HG03280 (cell line): ENCODE data around the gene KLK11.
"Not testable (repeated sequence)": the region's sequence is repeated elsewhere in the genome, so short reads cannot be mapped to it uniquely, and the experiment has no call there.

Experiments used
- ATAC-seq: cut with Tn5 transposase; IDR thresholded peaks from one replicate; pipeline ENCODE4 v1.9.1; 2021; ENCODE audit warnings: mild to moderate bottlenecking, moderate library complexity; ENCODE audit not compliant: unreplicated experiment

Gene KLK11

DNA sequence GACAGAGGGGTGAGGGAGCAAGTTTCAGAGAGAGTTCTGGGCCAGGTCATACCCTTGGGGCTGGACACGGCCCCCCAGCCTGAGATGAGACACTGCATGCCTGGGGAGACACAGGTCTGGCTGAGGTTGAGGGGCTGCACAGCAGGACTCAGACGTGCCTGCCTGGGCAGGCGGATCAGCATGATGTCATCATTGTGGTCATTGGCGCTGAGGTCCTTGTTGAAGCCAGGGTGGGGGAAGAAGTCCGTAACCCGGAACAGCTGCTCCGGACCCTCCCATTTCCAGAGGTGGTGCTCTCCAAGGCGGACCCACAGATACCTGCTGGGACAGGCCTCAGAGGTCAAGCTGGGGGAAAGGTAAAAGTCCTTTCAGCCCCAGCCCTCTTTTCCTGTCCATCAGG, 20.0 kb downstream of the KLK11 start:
- ATAC-seq = no peak

DNA sequence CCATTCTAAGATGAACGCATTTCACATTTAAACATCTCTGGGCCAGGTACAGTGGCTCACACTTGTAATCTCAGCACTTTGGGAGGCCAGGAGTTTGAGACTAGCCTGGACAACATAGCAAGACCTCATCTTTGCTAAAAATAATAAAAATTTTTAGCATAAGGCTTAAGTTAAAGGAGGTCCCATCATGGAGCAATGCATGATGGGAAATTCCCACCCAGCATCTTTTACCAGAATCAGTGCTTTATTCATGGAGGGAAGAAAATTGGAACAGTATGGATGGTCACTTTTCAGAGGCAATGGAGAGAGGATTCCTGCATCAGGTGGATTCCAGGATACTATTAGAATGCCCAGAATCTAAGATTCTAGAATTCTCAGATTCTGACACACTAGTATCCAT, 21.2 kb downstream of the KLK11 start:
- no peak for ATAC-seq

DNA sequence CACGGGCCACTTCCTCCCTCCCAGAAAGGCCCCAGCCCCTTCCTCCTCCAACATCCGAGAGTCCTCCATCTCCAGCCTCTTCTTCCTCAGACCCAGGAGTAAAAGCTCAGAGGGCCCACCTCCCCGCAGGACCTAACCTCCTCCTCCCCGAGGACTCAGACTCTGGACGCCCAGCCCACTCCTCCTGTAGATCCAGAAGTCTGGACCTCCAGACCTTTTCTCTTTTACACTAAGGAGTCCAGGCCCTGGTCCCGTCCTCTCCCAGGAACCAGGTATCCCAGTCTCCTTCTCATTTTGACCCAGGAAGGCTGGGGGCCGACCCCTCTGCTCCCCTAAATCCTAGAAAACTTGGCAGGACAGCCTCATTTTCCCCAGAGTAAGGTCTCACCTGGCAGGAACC, 23.1 kb downstream of the KLK11 start:
- no peak for ATAC-seq

DNA sequence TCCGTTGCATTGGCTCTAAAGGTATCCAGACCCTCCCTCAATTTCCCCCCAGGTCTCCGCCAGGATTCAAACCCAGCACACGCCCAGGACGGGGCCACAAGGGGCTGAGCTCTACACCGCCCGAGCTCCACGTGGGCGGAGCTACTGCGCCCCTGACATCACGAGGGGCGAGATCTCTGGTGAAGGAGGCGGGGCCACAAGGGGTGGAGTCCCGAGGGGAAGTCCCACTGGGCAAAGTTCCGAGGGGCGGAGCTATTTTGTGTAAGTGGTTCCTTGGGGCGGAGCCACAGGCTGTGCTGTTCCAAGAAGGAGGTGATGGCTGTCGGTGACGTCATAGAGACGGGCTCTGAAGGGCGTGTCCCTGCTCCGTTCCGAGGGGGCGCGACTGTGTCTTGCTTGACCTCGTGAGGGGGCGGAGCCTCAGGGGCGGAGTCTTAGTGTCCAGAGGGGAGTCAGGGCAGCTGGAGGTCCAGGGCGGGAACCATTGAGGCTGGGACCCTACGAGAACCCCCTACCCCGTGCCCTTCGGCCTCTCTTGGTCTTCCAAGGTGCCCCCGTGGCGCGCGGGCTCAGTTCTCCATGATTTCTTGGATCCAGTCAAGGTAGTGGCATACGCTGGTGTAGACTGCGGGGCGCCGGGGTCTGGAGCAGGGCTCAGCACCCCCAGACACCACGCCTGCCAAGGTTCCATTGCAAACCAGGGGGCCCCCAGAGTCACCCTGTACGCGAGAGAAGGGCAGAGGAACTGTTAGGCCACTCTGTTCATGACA, 23.7 kb downstream of the KLK11 start:
- no peak for ATAC-seq

DNA sequence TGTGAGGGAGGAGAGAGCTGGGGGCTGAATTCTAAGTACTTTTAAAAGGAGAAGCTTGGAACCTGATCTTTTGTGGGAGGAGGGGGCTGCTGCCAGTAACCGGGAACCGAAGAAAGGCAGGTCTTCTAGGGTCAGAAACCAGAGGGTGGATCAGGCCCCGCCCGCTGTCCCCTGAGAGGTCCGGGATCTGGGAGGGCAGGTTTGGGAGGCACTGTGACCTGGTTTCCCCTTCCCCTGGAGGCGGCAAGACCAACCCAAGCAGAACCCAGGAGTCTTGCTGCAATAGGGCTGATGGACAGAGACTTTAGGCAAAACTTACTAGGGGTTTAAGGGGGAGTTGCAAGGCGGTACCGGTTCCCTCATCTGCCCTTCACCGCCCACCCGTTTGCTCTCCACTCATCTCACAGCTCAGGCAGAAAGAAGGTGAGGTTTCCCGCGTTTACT, 24.3 kb downstream of the KLK11 start:
- ATAC-seq = no peak

DNA sequence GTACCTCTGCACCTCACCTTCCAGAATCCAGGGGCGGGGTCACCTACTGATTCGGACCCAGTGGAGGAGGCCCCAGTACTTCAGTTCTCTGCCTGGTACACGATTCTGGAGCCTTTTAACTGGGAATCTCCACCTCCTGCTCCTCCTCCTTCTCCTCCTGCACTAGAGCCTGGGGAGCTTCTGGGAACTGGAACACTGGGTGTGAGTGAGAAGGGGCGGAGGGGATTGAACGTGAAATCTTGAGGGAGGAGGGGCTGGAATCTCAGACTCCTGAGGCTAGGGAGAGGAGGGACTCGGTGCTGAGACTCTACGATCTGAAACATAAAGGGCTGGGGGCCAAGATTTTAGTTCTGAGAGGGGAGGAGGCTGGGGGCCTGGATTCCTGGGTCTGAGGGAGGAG, 24.9 kb downstream of the KLK11 start, which contains the start of gene KLK8:
KLK8 (minus strand) TSS at position 90 of the 400 bp plus-strand sequence. CDS start 437 bp downstream, outside the sequence.
- ATAC-seq = no peak

DNA sequence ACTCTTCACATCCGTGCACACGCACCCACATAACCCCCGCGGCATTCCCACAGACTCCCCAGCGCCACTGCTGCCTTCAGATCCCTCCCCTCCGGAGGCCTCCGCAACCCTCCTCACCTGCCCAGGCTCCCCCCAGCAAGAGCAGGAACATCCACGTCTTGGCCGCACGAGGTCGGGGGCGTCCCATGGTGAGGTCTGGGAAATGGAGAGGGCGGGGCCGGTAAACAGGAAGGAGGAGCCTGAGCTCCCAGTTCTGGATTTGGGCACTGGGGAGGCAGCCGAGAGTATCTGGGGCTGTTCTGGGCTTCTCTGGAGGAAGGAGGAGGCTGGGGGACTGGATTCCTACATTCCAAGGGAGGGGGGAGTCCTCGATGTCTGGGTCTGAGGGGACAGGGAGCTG, 25.4 kb downstream of the KLK11 start:
- no peak for ATAC-seq

DNA sequence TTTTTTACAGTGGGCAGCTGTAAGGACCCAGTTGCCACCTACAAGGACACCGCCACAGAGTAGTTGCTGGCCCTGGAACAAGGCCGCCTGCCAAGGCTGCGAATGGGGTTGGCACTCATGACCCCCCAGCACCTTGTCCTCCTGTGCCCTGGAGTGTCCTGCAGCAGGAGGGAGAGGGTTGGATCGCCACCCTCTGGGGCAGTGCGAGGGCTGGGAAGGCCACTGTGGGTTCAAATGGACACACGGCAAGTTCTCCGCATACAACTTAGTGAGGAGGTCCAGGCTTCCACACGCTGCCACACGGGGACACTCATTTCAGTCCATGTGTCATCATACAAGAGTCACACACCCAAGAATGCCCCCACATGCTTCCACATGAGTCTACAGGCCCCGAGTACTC, 26.0 kb downstream of the KLK11 start:
- no peak for ATAC-seq

DNA sequence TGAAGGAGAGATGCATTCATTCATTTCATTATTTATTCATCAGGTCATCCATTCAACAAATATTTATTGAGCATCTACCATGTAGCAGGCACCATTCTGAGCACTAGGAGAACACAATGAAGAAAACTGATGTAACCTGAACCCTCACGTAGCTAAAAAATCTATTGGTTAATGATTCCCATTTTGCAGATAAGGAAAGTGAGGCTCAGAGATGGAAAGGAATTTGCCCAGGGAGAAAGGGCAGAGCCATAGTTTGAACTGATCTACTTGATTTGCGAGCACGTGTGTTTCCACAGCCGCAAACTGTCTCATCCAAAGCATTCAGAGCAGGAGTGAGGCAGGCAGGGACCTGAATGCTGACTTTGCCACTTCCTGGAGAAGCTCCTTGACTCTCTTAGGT, 27.7 kb downstream of the KLK11 start:
- ATAC-seq = no peak

DNA sequence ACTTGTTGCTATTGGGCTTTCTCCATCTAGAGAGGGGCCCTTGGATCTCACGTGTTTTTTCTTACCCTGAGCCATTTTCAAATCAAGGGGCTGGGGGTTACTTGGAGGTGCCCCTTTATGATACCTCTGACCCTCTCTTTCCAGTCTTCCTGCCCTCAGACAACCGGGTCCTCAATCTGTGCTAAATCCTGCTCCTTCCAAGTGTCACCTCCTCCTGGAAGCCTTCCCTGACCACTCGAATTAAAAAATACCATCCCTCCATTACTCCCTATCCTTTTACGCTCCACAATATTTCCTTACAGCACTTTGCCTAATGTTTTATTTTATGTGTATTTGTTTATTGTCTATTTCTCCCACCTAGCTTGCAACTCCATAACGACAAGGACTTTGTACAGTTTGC, 28.4 kb downstream of the KLK11 start:
- no peak for ATAC-seq

DNA sequence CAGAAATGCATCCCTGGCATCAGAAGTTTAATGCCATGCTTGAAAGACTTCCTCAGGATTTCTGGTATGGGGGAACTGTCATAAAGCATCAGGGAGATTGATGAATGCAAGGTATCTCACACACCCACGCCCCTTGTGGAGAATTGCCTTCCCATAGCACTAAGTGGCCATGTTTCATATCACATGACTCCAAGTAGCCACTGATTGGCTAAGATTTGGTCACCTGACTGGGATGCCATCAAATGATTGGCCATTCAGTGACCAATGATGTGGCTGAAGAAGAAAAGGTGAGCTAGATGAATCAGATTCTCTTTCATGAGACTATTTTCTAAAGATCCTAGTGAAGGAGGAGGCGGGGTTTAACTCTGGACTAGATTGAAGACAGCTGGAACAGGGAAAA, 32.3 kb downstream of the KLK11 start:
- ATAC-seq = no peak

DNA sequence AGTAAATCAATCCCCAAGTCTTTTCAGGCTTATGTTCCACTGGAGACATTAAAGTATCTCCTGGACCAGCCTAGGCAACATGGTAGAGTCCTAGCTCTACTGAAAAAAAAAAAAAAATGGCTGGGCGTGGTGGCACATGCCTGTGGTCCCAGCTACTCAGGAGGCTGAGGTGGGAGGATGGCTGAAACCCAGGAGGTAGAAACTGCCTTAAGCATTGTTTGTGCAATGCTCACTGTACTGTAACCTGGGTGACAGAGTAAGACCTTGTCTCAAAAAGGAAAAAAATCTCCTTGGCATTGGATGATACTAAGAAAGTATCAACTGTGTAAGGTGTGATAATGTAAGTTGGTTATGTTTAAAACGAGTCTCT, 33.8 kb downstream of the KLK11 start:
- no peak for ATAC-seq

DNA sequence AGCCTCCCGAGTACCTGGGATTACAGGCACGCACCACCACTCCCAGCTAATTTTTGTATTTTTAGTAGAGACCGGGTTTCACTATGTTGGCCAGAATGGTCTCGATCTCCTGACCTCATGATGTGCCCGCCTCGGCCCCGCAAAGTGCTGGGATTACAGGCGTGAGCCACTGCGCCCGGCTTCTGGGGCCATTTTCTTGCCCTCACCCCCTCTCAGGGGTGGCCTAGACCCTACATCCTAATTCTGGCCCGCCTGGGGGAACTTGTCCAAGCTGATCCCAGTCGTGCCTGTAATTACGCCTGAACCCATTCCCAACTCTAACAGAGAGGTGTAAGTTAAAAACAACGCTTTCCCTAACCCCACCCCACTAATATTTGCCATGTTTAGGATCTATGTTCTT, 42.0 kb downstream of the KLK11 start:
- not testable (repeated sequence) for ATAC-seq

DNA sequence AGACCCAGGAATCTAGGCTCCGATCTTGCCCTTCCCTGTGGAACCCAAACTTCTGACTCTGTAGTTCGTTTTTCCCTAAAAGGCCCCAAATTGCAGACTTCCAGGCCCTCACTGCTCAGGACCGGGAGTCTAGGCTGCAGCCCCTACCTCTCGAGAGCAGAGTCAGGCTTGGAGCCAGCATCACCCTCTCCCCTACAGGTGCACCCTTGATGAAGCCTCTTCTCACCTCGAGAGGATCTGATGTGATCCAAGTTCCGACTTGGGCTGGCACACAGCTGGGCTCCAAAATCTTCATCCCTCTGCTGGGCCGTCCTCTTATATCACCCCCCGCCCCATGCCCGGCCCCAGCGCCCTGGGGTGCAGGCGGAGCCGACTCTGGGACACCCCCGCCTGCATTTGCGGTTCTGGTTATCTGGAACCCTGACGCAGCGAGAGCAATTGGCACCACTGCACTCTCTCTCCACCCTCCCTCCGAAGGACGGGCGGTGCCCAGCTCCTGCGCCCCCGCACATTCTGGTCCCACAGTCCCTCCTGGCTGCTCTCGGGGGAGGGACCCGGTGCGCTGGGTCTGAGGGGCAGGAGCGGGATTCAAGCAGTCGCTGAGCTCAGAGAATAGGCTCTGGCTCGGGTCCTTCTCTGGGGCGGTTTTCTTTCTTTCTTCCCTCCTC, 42.7 kb downstream of the KLK11 start, which contains the start of gene KLK7:
KLK7 (minus strand) TSS at position 293 of the 668 bp plus-strand sequence. CDS start 1,518 bp downstream, outside the sequence.
- ATAC-seq = no peak

DNA sequence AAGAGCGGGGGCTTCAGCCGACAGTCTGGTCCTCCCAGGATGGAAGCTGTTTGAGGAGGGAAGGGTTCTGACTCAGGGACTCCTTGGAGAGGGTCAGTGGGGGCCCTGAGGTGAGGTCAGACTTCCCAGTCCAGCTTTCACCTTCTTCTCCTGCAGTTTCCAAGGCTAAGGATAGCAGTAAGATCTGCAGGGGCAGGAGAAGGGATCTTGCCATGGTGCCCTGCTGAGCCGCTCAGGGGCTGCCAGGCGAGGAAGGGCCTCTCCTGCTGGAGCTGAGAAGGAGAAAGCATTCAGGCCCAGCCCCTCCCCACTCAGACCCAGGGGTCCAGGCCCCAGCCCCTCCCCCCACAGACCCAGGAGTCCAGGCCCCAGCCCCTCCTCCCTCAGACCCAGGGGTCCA, 44.2 kb downstream of the KLK11 start:
- no peak for ATAC-seq

DNA sequence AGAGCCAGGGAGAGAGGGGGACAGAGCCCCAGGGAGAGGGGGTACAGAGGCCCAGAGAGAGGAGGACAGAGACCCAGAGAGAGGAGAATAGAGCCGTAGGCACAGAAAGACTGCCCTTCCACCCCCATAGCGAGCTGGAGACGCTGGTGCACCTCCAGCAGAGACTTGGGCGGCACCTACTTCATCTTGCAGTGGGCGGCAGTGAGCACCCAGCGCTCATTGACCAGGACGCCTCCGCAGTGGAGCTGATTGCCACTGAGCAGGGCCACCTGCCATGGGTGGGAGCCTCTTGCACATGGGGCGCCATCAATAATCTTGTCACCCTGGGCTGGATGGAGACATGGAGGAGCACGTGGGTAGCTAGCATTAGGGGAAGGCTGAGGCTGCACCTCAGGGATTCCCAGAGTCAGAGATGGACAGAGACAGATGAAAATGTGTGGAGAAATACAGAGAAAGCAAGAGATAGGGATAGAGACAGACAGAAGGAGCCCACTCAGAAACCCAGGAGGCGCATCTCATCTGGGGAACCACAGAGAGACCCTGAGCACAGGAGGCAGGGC, 44.7 kb downstream of the KLK11 start:
- no peak for ATAC-seq

DNA sequence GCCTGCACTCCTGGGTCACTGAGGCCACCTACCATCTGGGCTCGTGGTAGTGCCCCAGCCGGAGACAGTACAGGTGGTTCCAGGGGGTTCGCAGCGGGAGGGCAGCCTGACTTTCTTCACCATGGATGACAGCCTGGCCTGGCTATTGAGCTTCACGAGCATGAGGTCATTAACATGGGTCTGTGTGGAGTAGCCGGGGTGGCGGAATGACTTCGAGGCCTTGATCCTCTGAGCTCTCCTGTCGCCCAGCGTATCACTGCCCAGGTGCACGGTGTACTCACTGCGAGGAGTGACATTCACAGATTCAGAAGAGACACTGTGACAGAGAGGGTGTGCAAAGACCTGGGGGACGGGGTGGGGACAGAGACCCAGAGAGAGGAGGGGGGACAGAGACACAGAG, 46.2 kb downstream of the KLK11 start:
- no peak for ATAC-seq

DNA sequence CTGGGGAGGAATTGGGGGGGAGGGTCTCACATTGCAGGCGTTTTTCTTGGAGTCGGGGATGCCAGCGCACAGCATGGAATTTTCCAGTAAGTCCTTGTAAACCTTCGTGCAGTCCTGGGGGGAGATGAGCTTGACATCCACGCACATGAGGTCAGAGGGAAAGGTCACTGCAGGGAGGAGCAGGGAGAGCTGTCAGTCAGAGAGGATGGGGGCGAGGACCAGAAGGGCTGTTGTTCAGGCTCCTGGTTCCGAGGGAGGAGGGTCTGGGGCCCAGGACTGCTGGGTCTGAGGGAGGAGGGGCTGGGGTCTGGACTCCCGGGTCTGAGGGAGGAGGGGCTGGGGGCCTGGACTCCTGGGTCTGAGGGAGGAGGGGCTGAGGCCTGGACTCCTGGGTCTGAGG, 46.7 kb downstream of the KLK11 start:
- no peak for ATAC-seq

DNA sequence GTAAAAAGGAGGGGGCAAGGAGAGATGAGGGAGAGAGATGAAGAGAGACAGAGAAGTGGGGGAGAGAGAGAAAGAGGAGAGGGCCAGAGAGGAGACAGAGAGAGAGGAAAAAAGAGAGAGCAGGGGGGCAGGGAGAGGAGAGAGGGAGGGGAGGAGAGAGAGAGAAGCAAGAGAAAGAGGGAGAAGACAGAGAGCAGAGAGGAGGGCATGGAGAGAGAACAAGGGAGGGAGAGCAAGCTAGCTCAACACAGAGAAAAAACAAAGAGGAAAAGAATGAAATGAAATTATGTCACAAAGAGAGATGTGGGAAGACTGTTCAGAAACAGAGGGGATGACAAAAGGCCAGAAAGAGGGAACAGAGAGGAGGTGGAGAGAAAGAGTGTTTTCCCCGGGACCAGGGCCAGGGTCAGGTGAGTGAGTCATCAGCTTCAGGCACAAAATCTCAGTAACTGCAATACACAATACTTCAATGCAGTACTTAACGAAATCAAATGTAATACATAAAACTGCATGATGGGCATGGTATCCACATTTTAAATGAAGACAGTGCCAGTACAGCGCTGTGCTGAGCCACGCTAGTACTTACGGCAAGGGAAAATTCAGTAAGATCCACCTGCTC, 47.5 kb downstream of the KLK11 start:
- no peak for ATAC-seq

DNA sequence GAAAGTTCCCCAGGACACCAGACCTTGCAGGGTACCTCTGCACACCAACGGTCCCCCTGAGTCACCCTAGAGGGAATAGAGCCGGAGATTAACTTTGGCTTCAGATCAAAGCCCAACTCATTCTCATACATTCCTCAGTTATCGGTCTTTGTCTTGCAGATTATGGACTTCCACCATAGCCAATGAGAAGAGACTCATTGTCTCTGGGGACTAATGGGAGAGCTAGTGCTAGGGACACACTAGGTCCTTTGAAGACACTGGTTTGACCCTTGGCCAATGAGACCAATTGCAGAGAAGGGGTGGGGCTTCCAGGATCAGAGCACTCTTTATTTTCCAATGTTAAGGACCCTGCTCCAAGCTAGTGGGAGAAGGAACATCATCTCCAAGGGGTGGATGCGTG, 48.8 kb downstream of the KLK11 start:
- ATAC-seq = no peak

DNA sequence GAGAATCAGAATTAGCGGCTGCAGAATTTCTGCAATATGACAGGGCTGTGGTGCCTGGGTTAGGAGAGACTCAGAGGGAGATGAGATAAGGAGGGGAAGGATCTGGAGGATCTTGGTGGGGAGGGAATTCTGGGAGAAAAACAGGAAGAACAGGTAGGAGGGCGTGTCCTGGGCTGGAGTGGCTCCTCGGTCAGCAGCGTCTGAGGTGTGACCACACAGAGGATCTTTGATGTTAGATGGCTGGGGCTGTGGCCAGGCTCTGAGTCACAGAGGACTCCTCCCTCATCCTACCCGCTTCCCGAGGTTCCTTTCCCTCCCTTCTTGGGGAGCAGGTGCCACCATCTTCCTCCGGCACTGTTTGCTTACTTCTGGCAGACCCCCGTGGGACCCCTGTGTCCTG, 50.6 kb downstream of the KLK11 start:
- no peak for ATAC-seq
